ENCODE measurements around the gene BIRC7. TPM values are rescaled to one million over a fixed set of nuclear protein-coding genes. Genes with fewer than 3 reads are reported as not detected.

The BIRC7 gene
- total RNA-seq, 2 experiments from 2014 or later: 0.14 TPM; not detected in 1

- ATAC-seq: no peak
- intact Hi-C loops (cut with DNase I, micrococcal nuclease): no loop called here
- ChIA-PET POLR2A (no interaction called here), CTCF (no interaction called here)
- H3K4me3 Mint-ChIP-seq: no peak overlapping the region
- no peak for DNase-seq
- no peaks in the 10 kb centered on the region for H3K36me3 Mint-ChIP-seq (ENCODE audit: low read depth)
- H3K27me3 Mint-ChIP-seq: peaks cover 16% of the 10 kb centered on the region
- no peaks in the 10 kb centered on the region for H3K4me1 Mint-ChIP-seq
- H3K27ac Mint-ChIP-seq: no peak overlapping the region
- H3K9me3 Mint-ChIP-seq (ENCODE audit: low read depth): no peaks in the 10 kb centered on the region
Measured at GRCh38 chr20:63228806-63229205, 6.9 kb upstream of the BIRC7 start.

DNA sequence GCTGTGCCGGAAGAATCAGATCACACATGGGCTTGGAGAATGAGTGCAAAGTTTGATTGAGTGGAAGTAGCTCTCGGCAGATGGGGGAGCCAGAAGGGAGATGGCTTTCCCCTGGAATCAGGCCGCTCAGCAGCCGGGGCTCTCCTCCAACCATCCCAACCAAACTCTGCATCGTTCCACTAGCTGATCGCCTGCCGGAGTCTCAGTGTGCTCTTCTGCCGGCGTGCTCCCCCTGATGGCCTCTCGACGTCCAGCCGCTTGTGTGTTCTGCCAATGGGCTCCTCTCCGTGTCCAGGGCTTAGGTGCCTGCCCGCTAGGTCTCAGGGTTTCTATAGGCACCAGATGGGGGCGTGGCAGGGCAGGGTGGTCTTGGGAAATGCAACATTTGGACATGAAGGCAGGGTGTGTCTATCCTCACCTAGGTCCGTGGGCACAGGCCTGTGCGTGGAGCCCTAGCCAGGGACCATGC is 4.9 kb upstream of the BIRC7 start:
- ChIA-PET CTCF (interaction anchor here (0.5 kb wide), 1 partner anchor 21 kb away, joined by 3 read pairs; no protein-coding TSS in a partner anchor), POLR2A (no interaction called here)
- Mint-ChIP-seq H3K9me3 (ENCODE audit: low read depth) (no peaks in the 10 kb centered on the region), H3K27ac (no peak overlapping the region), H3K36me3 (ENCODE audit: low read depth) (no peaks in the 10 kb centered on the region), H3K27me3 (peaks cover 16% of the 10 kb centered on the region), H3K4me3 (no peak overlapping the region), H3K4me1 (peaks cover 2% of the 10 kb centered on the region)
- ATAC-seq: peak; percentile 33
- DNase-seq: peak; percentile 42
- intact Hi-C loops (cut with DNase I, micrococcal nuclease): loop anchor here in 1 of 2 experiments (5.0 kb wide), 1 partner anchor 174 kb away; no protein-coding TSS in a partner anchor

DNA sequence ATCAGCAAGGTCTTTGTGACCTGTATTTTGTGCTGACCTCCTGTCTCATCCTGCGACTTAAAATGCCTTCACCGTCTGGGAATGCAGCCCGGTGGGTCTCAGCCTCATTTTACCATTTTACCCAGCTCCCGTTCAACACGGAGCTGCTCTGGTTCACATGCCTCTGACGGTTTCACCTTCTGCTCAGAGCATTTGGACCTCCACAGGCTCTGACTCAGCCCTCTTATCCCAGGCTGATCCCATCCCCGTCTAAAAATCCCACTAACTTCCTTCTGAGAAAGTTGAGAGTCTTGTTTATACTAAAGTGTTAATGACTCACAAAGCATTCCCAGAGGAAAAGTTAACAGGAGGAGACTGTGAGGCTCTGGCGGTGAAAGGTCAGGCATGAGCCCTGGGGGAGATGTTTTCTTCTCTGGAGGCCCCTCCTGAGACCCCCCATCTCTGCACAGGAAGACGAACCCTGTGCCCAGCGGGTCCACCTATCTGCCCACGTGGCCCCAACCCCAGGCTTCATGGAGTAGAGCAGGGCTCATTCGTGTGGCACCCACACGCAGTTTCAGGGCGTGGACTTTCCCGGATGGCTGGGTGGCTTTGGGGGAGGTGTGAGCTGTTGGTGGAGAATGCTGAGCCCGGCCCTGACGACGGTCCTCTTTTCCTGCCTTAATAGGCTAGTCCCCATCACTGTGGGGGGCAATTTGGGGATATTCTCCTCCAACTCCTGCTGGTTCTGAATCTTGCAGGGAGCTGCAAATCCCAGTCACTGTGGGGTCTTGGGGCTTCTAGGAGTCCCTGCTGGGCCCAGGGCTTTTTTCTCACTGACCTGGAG is 3.3 kb upstream of the BIRC7 start:
- Mint-ChIP-seq H3K4me1 (peaks cover 2% of the 10 kb centered on the region), H3K27me3 (peaks cover 16% of the 10 kb centered on the region), H3K9me3 (ENCODE audit: low read depth) (no peaks in the 10 kb centered on the region), H3K27ac (no peak overlapping the region), H3K4me3 (no peak overlapping the region), H3K36me3 (ENCODE audit: low read depth) (no peaks in the 10 kb centered on the region)
- intact Hi-C loops (cut with DNase I, micrococcal nuclease): loop anchor here in 1 of 2 experiments (5.0 kb wide), 1 partner anchor 175 kb away; no protein-coding TSS in a partner anchor
- ATAC-seq (no peak), DNase-seq (no peak)
- CTCF ChIA-PET: interaction anchor here (2.4 kb wide), 1 partner anchor 9 kb away, joined by 15 read pairs; no protein-coding TSS in a partner anchor
- POLR2A ChIA-PET: no interaction called here

GRCh38 chr20:63233061-63233344 is 2.7 kb upstream of the BIRC7 start:
- ATAC-seq: no peak
- POLR2A ChIA-PET: no interaction called here
- Mint-ChIP-seq H3K9me3 (ENCODE audit: low read depth) (no peaks in the 10 kb centered on the region), H3K27ac (no peak overlapping the region), H3K4me3 (no peak overlapping the region), H3K27me3 (peaks cover 16% of the 10 kb centered on the region), H3K4me1 (peaks cover 2% of the 10 kb centered on the region), H3K36me3 (ENCODE audit: low read depth) (no peaks in the 10 kb centered on the region)
- DNase-seq: no peak
- CTCF ChIA-PET: interaction anchor here (2.4 kb wide), 1 partner anchor 10 kb away, joined by 15 read pairs; no protein-coding TSS in a partner anchor
- intact Hi-C loops (cut with DNase I, micrococcal nuclease): loop anchor here in 1 of 2 experiments (5.0 kb wide), 1 partner anchor 176 kb away; no protein-coding TSS in a partner anchor

DNA sequence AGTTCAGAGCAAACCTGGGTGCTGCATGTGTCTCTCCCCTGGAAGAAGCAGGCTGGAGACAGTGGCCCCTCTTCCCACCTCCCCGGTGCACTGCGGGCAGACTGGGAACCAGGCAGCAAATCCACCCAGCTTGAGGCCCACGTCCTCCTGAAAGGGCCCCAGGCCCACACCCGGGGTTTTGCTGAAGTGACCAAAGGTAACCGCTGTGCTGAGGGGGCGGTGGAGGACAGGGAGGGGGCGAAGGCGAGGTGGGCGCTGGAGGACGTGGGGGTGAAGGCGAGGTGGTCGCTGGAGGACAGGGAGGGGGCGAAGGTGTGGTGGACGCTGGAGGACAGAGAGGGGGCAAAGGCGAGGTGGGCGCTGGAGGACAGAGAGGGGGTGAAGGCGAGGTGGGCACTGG is 1.8 kb upstream of the BIRC7 start:
- peaks cover 2% of the 10 kb centered on the region for H3K4me1 Mint-ChIP-seq
- intact Hi-C loops (cut with DNase I, micrococcal nuclease): loop anchor here in 1 of 2 experiments (5.0 kb wide), 1 partner anchor 177 kb away; no protein-coding TSS in a partner anchor
- DNase-seq: no peak
- POLR2A ChIA-PET: no interaction called here
- ATAC-seq: no peak
- H3K27ac Mint-ChIP-seq: no peak overlapping the region
- H3K36me3 Mint-ChIP-seq (ENCODE audit: low read depth): no peaks in the 10 kb centered on the region
- H3K4me3 Mint-ChIP-seq: no peak overlapping the region
- peaks cover 16% of the 10 kb centered on the region for H3K27me3 Mint-ChIP-seq
- H3K9me3 Mint-ChIP-seq (ENCODE audit: low read depth): no peaks in the 10 kb centered on the region
- CTCF ChIA-PET: interaction anchor here (2.4 kb wide), 1 partner anchor 10 kb away, joined by 15 read pairs; no protein-coding TSS in a partner anchor

- Mint-ChIP-seq H3K27ac (no peak overlapping the region), H3K36me3 (ENCODE audit: low read depth) (no peaks in the 10 kb centered on the region), H3K4me3 (no peak overlapping the region), H3K9me3 (ENCODE audit: low read depth) (no peaks in the 10 kb centered on the region), H3K4me1 (peaks cover 2% of the 10 kb centered on the region), H3K27me3 (peaks cover 13% of the 10 kb centered on the region)
- ATAC-seq: peak; percentile 57
- intact Hi-C loops (cut with DNase I, micrococcal nuclease): loop anchor here in 1 of 2 experiments (5.0 kb wide), 1 partner anchor 178 kb away; no protein-coding TSS in a partner anchor
- ChIA-PET POLR2A (no interaction called here), CTCF (interaction anchor here (1.1 to 1.8 kb wide), 3 partner anchors 11 to 147 kb away, joined by 3 to 17 read pairs (median 4); no protein-coding TSS in a partner anchor)
- peak; percentile 46 for DNase-seq
Measured at GRCh38 chr20:63234693-63235398, 859 bp upstream of the BIRC7 start.

GRCh38 chr20:63236116-63236837 is 572 bp downstream of the BIRC7 start:
- POLR2A ChIA-PET: no interaction called here
- Mint-ChIP-seq H3K4me1 (peaks cover 2% of the 10 kb centered on the region), H3K36me3 (ENCODE audit: low read depth) (no peaks in the 10 kb centered on the region), H3K27ac (no peak overlapping the region), H3K27me3 (peaks cover 9% of the 10 kb centered on the region), H3K9me3 (ENCODE audit: low read depth) (no peaks in the 10 kb centered on the region), H3K4me3 (no peak overlapping the region)
- intact Hi-C loops (cut with DNase I, micrococcal nuclease): no loop called here
- CTCF ChIA-PET: interaction anchor here (1.8 kb wide), 1 partner anchor 12 kb away, joined by 17 read pairs; no protein-coding TSS in a partner anchor
- DNase-seq: no peak
- ATAC-seq: no peak

DNA sequence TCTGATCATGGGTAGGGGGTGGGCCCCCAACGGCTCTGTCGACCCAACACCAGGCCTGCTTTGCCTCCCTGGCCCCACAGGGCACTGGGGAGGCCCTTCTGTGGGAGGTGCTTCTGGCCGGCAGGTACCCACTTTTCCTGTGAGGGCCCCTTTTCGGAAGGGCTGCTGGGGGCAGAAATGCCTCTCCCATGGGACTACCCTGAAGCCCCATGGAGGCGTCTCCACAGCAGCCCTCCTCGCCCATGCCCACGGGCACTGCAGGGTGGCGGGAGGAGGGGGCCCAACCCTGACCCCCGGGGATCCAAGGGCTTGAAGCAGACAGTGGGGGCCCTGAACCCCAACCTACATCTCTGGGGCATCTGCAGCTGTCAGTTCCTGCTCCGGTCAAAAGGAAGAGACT is 2.3 kb downstream of the BIRC7 start:
- ChIA-PET POLR2A (no interaction called here), CTCF (no interaction called here)
- DNase-seq (no peak), ATAC-seq (no peak)
- H3K4me1 Mint-ChIP-seq: peaks cover 2% of the 10 kb centered on the region
- H3K4me3 Mint-ChIP-seq: no peak overlapping the region
- no peaks in the 10 kb centered on the region for H3K36me3 Mint-ChIP-seq (ENCODE audit: low read depth)
- H3K27me3 Mint-ChIP-seq: no peaks in the 10 kb centered on the region
- H3K9me3 Mint-ChIP-seq (ENCODE audit: low read depth): no peaks in the 10 kb centered on the region
- intact Hi-C loops (cut with DNase I, micrococcal nuclease): no loop called here
- H3K27ac Mint-ChIP-seq: no peak overlapping the region

- peak; percentile 31 for DNase-seq
- Mint-ChIP-seq H3K27me3 (no peaks in the 10 kb centered on the region), H3K27ac (no peak overlapping the region), H3K4me3 (no peak overlapping the region), H3K9me3 (ENCODE audit: low read depth) (no peaks in the 10 kb centered on the region), H3K36me3 (ENCODE audit: low read depth) (no peaks in the 10 kb centered on the region), H3K4me1 (peaks cover 2% of the 10 kb centered on the region)
- intact Hi-C loops (cut with DNase I, micrococcal nuclease): no loop called here
- no peak for ATAC-seq
- CTCF ChIA-PET: no interaction called here
- POLR2A ChIA-PET: no interaction called here
Measured at GRCh38 chr20:63238514-63239125, 2.9 kb downstream of the BIRC7 start.

- Mint-ChIP-seq H3K27me3 (no peaks in the 10 kb centered on the region), H3K4me1 (peaks cover 2% of the 10 kb centered on the region), H3K9me3 (ENCODE audit: low read depth) (no peaks in the 10 kb centered on the region), H3K36me3 (ENCODE audit: low read depth) (no peaks in the 10 kb centered on the region), H3K27ac (no peak overlapping the region), H3K4me3 (no peak overlapping the region)
- intact Hi-C loops (cut with DNase I, micrococcal nuclease): no loop called here
- ChIA-PET CTCF (no interaction called here), POLR2A (no interaction called here)
- DNase-seq (no peak), ATAC-seq (no peak)
Measured at GRCh38 chr20:63239431-63239830, 3.7 kb downstream of the BIRC7 start.

DNA sequence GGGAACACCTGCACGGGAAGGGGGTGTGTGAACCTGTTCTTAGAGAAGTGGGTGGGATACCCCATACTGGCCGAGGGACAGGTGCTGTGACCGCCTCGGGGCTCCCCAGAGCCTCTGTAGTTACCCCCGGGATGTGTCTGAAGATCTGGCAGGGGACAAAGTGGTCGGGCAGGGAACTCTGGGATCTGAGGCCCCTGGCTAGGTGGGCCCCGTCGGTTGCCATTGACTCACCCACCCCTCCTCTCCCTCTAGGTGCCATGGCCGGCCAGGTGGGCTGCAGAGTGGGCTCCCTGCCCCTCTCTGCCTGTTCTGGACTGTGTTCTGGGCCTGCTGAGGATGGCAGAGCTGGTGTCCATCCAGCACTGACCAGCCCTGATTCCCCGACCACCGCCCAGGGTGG is 4.3 kb downstream of the BIRC7 start:
- intact Hi-C loops (cut with DNase I, micrococcal nuclease): no loop called here
- no peak for ATAC-seq
- ChIA-PET CTCF (no interaction called here), POLR2A (no interaction called here)
- no peak for DNase-seq
- no peak overlapping the region for H3K4me3 Mint-ChIP-seq
- H3K27ac Mint-ChIP-seq: no peak overlapping the region
- H3K36me3 Mint-ChIP-seq (ENCODE audit: low read depth): no peaks in the 10 kb centered on the region
- no peaks in the 10 kb centered on the region for H3K9me3 Mint-ChIP-seq (ENCODE audit: low read depth)
- H3K4me1 Mint-ChIP-seq: peaks cover 2% of the 10 kb centered on the region
- H3K27me3 Mint-ChIP-seq: no peaks in the 10 kb centered on the region

Measured in activated CD4-positive, alpha-beta T cell treated with anti-CD3 and anti-CD28 coated beads for 36 hours (primary cell).